ENCODE results near the gene SLU7.
A peak's percentile ranks its signal among the peaks of the same experiment; 100 is the strongest.
"Not testable (repeated sequence)": the region's sequence is repeated elsewhere in the genome, so short reads cannot be mapped to it uniquely, and the experiment has no call there.

The SLU7 gene

DNA sequence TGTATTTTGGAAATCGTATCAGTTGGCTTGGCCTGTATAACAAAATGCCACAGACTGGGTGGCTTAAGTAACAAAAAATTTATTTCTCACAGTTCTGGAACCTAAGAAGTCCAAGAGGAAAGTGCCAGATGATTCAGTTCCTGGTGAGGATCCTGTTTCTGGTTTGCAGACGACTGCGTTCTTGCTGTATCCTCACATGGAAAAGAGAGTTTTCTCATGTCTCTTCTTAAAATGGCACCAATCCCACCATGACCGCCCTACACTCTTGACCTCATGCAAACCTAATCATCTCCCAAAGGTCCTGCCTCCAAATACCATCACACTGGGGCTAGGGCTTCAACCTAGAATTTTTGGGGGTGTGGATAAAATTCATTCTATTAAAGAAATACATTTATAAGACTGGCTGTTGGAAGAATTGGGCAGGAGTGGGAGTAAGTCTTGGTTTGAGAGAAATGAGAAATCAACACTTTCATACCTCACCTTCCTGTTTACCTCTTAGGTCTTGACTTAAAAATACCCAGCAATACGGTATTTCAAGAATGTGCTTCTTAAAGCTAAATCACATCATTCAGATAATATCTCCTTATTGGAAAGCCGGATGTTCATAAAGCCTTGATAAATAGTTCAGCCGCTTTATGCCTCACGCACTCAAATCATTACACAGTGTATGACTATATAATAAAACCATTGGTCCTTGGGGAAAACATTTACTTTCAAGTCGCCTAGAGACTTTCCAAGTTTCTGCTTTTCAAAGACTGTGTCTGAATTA is 31.5 kb upstream of the SLU7 start:
- DNase-seq = no peak

DNA sequence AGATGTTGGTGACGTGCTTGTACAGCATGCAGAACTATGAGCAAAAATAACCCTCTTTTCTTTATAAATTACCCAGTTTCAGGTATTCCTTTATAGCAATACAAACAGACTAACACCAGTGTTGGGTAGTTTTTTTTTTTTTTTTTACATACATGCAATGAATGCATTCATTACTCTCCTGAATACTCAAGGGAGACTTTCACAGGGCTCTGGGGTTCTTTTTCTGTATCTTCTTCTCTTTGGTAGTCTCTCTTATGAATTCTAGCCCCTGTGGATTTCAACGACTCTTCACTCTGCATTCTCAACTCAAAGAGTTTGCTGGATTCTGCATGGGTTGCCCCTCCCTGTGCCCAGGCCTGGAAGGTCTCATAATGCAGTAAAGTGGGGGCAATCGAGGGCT is 30.6 kb upstream of the SLU7 start:
- DNase-seq = no peak

DNA sequence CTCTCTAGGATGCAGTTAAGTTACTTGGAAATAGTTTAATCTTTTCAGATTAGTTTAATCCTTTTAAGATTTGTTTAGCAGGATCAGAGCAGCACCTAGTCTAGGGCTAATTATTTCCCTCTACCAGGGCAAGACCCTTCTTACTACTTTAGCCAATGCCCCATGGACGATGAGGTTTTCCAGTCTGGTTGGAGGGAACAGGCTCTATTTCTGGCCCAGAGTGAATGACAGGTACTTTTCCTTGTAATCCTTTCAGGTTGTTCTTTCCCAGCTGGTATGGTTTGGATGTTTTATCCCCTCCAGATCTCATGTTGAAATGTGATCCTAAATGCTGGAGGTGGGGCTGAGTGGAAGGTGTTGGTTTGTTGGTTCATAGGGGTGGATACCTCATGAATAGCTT is 30.0 kb upstream of the SLU7 start:
- no peak for DNase-seq

DNA sequence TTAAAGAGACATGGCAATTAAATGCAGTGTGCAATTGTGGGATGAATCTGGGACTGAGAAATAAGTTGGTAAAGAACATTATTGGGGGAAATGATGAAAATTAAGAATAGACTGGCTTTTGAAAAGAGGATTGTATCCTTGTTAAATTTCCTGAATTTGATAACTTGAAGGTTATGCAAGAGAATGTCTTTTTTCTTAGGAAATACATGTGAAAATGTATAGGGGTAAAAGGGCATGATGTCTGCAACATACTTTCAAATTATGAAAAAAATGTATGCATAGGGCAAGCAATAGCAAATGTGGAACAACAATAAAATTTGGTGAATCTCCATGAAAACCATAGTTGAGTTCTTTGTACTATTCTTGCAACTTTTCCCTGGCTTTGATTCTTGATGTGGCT is 26.9 kb upstream of the SLU7 start:
- DNase-seq = no peak

DNA sequence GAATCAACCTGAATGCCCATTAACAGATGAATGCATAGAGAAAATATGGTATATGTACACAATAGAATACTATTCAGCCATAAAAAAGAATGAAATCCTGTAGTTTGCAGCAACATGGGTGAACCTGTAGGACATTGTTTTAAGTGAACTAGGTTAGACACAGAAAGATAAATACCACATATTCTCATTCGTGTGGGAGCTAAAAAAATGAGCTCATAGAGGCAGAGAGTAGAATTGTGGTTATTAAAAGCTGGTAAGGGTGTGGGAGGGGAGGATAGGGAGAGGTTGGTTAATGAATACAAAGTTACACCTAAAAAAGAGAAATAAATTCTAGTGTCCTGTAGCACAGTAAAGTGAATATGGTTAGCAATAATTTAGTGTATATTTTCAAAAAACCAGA is 26.3 kb upstream of the SLU7 start:
- no peak for DNase-seq

DNA sequence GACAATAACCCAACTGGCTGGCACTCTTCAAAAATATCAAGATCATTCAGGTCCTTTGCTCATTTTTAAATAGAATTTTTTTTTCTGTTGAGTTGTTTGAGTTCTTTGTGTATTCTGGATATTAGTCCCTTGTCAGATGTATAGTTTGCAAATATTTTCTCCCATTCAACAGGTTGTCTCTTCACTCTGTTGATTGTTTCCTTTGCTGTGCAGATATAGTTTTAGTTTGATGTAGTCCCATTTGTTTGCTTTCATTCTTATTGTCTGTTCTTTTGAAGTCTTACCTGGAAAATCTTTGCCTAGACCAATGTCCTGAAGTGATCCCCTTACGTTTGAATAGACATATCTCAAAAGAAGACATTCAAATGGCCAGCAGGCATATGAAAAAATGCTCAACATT is 25.5 kb upstream of the SLU7 start:
- DNase-seq = no peak

DNA sequence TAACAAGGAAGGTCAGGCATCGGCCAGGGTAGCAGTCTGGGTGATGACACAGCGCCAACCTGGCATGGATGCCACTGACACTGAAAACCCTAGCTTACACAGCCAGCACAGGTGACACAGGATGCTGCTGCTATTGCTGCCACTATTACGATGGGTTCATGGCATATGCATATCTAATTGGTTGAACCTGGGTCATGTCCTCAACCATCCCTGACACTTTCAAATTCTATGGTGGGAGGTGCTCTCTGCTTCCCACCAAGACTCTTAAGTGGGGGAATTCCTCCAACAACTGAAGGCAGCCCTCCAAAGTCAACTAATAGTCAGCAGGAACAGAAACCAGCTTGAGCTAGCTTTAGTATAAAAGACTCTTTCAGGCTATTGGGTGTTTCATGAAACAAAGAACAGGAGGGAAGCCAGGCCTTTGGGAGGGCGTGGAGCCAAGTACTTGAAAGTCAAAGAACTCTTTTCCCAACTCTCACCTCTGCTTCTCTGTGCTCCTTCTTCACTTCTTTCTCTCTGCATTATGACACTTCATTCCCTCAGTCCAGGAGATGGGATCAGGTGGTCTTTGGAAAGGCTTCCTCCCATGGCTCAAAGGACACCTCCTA is 24.0 kb upstream of the SLU7 start:
- no peak for DNase-seq

DNA sequence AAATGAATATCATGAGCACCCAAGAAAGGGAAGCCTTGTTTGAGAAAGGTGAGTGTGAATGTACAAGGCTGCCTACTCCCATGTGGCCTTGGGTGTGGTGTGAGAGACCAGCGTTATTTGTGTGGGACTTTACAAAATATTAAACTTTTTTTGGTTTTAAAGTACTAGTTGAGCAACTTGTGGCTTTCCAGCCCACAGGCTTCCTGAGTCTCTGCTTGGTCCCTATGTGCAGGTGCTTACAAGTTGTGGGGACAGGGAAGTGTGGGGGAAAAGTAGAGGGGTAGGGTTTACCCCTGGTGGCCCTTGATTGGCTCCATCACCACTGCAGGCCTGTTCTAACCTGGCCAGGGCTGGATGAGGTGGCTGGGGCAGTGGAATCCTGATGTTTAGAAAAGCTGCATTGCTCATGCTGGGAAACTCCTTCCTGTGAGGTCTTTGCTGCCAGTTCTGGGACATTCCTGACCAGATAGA is 22.5 kb upstream of the SLU7 start:
- DNase-seq = no peak

DNA sequence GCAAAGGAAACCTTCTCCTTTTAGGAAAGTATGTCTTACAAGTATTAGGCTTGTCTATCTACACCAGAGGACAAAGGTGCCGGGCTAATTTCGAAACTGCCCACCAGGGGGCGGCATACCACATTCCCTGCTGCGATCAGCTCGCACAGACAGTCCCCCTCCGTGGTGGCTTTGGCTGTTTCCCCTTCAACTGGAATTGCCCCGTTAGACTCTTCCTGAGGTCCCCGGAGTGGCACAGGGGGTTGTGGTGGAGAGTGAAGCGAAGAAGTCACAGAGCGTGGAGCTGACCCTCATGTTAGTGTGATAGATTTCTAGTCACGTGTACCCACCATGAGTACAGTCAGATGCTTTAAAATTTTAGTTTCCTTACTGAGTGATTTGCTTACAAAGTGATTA is 20.3 kb upstream of the SLU7 start:
- DNase-seq = peak; percentile 22 to 90 (median 75)

DNA sequence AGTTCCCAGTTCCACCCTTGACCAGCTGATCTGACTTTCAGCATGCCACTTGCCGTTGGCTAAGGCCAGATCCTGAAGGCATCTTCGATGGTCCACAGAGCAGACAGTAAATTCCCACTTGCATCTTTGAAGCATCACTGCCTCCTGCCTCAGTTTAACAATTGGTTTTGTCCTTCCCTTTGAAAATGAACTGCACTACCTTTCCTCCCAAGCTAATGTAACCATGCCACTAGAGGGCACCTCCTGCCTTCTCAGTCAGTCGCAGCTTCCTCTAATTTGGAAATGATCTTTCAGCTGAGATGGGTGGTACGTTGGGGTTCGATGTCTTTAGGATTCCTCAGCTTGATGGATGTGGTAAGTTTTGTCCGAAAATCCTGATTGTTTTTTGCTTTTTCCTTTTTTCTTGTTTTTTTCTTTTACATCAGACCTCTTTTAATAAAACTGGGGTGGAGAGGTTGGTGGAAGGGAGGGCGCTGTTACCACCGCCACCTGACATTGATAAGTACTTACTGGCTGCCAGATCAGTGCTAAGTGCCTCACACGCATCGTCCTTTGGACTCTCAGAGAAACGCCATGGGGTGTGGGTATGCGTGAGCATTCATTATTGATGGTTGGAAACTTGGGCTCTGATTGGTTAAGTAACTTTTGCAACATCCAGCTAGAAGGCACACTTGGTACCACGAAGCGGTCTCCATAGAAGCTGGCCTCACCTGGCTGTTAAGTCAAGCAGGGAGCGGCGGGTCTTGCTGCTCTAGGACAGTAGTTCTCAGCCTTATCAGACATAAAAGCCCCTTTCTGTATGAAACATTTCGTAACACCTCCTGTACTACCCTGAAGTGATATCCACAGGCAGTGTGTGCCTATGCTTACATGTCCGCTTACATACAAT is 19.7 kb upstream of the SLU7 start:
- peak in 10 of 14 donors; percentile 20 to 66 (median 47) for DNase-seq

DNA sequence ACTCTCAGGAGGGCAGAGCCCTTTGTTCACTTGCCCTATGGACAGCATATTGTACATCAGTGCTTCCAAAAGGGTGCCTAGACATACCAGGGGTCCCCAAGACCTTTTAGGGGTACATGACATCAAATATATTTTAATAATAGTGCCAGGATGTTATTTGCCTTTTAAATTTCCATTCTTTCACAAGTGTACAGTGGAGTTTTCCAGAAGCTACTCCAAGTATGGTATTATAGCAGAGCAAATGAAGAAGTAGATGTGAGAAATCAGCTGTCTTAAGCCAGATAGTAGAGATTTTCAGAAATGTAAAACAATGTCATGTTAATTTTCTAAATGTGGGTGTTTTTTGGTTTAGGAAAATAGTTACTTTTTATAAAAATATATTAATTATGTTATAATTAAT is 18.4 kb upstream of the SLU7 start:
- no peak for DNase-seq

DNA sequence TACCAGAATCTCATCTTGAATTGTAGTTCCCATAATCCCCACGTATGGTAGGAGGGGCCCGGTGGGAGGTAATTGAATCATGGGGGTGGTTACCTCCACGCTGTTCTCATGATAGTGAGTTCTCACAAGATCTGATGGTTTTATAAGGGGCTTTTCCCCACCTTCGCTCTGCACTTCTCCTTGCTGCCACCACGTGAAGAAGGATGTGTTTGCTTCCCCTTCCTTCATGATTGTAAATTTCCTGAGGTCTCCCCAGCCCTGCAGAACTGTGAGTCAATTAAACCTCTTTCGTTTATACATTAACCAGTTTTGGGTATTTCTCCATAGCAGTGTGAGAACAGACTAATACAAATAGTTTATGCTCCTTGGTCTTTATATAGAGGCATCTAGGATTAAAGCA is 17.8 kb upstream of the SLU7 start:
- not testable (repeated sequence) for DNase-seq

DNA sequence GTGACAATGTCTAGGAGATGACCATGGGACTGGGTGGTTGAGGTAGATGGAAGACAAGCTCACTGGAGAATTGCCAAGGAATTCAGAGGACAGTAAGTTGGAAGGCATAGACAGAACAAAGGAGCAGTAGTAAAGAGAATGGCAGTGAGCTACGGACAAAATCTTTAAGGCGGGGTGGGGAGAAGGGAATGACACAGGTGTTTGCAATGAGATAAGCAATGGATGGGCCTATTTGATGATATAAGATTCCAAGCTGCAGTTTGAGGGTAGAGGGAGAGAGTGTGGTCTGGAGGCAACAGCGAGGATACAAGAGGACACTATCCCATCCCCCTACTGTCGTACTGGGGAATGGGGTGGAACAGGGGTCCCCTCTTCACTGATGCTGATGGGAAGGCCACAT is 17.1 kb upstream of the SLU7 start:
- DNase-seq = no peak

DNA sequence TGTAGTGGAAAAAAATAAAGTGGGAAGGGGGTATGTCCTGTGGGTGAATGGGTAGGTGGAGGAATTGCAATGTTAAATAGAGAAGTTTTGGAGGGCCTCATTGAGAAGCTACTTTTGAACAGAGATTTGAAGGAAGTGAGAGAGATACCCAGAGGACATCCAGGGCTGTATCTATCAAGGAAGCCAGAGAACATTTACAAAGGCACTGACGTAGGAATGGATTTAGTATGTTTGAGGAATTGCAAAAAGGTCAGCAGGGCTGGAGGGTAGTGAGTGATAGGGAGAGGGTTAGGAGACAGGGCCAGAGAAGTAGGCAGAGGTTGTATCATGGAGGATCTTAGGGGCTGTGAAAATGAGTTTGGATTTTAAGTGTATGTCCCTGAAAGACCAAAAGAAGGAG is 16.7 kb upstream of the SLU7 start:
- DNase-seq = no peak

DNA sequence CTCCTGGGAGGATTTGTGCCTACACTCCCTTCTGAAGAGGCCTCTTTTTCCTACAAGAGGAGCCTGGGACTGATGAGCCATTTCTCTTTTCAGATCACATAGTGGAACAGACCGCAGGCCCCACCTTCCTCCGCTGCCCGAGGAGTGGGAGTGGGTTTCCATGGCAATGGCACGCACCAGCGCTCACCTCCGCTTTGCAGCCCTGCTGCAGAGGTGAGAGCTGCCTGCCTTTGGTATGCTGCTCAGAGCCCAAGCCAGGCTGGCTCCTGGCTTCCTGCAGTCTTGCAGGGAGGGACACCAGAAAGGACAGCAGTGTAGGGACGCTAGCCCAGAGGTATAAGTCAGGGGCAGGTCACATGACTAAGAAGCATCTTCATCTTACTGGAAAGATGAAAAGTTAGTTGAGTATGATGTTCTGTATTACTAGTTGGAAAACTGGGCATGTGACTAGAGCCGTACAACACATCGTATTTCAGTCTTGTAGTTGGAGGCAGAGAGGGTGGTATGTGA is 15.2 kb upstream of the SLU7 start:
- no peak for DNase-seq

DNA sequence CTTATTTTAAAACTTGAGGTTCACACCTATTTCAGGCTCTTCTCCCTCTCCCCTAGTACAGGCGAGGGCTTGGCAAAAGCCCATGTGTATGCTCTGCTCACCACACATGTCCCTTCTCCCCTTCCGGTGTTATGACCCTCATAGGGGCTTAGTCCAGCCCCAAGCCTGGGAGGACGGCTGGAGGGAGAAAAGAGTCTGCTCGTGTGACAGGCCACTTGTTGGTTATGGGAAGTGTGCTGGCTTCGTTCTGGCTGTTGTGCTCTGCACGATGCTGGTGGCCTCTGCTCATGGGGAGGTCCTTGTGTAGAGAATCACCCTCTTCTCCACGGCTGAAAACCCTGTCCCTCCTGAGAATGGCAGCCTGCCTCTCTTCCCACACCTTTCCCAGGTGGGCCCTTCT is 13.9 kb upstream of the SLU7 start:
- no peak for DNase-seq

DNA sequence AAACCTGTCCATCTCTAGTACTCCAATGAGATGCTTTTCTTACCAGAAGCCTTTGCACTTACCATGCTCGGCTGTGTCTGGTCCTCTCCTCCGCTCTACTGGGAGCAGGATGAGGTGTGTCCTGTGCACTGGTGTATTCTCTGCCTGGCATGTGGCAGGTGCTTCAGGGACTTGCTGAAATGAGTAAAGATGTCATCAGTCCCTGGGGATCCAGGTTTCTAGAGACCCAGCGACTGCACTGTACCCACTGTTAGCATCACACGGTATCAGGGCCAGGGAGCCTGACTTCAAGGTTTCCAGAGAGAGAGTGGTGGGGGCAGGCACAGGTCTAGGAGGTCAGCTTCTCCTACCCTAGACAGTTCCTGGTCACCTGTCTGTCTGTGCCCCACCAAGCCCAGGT is 13.3 kb upstream of the SLU7 start:
- no peak for DNase-seq

DNA sequence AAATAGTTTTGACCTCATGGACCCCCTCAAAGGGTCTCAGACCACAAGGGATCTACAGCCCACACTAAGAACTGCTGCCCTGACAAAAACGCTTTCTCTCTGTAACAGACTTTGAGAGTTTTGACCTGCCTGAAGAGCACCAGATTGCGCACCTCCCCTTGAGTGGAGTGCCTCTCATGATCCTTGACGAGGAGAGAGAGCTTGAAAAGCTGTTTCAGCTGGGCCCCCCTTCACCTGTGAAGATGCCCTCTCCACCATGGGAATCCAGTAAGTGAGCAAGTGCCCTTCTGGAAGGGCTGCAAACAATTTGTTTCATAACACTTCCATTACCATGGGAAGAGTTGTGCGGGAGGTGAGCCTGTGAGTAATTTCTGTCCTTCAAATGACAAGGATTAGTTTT is 8.7 kb upstream of the SLU7 start:
- no peak for DNase-seq

DNA sequence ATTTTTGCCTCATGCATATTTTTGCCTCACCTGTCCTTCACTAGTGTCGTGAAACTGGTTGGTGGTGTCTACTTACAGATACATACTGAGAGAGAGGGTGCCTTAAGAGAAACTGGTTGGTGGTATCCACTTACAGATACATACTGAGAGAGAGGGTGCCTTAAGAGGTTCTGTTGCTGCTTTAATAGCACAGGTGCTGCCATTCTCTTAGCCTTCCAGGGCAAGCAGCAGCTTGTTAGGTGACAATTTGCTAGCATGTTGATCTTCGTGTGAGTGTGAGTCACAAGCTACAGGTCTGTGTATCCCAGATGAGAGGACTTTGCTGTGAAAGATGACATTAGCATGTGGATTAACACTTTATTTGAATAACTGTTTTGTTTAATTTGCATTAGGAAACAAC is 4.2 kb upstream of the SLU7 start:
- DNase-seq = no peak

DNA sequence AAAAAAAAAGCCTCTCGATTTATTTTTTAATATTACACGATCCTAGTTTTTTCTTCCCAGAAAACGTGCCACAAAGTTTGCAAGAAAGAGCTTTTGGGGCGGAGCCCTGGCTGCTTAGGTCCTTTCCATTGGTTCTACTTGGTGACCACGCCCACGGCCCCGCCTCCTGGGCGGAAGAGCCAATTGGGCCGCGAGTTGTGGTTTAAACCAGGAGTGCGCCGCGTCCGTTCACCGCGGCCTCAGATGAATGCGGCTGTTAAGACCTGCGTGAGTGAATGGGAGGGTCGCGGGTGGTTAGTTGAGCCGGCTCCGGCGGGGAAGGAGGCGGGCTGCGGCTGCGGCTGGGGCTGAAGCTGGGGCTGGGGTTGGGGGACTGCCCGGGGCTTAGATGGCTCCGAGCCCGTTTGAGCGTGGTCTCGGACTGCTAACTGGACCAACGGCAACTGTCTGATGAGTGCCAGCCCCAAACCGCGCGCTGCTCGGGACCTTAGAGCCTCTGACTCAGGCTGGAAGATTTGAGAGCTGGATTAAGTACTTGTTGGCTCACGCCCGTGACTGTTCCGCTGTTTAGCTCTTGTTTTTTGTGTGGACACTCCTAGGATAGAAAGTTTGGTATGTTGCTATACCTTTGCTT is 2.9 kb upstream of the SLU7 start, which contains the start of gene PTTG1:
PTTG1 (plus strand) TSS at position 231 of the 634 bp plus-strand sequence. CDS start 458 bp downstream, outside the sequence.
- DNase-seq = peak in 12 of 14 donors; percentile 44 to 83 (median 77)

DNA sequence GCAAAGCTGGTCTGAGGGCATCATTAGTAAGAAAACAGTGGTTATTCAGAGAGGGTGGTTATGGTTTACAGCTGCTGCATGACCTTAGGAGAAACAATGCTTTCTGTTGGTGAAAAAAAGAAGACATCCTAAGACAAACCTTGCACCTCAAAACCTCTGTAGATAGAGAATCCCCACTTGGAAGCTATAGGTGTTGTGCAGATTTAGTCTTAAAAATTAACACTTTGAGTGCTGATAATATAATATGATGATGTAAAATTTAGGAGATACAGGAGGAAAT is 1.4 kb upstream of the SLU7 start:
- no peak for DNase-seq

DNA sequence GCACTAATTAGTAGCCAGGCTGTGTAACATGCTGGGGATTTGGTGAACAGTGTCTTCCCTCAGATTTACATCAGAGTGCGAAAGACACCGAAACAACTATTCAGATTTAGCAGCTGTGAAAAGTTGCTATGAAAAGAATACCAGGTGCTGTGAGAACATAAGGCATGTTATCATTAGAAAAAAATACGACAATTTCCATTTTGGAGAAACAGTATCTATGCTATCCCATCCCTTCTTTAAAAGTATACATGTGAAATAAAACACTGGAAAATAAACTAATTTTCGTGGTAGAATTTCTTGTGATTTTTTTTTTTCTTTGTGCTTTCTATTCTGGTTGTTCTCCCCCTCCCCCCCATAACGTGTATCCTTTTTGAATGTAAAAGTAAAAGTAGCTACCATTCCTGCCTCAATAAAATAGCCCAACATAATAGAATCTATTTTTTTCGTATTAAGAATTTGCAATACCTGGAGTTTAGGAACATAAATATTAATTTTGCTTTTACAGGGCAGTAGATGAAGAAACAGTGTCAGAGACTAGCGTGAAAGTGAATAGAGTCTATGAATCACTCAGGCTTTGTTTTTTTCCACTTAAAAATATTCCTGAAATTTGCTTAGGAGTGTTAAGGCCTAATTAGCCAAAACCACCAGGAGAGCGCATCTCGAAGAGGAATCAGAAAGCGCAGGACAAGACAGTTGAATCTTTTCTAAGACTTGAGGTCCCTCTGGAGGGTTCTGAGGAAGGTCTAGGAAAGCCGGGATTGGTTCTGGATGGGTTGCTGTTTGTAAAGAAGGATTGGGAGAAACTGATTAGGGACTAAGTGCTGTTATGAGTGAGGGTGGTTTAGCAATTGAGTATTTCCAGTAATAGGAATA is 813 bp upstream of the SLU7 start:
- DNase-seq = no peak
